SH-SY5Y (cell line): Measurements from ENCODE around the gene ITGA1.

Experiments used
- GATA2 ChIP-seq: IDR thresholded peaks from 2 replicates; pipeline ENCODE4 v1.6.1; 2011; ENCODE audit warnings: mild to moderate bottlenecking, low read depth, low read length
- GATA3 ChIP-seq: IDR thresholded peaks from 2 replicates; pipeline ENCODE4 v1.6.1; 2011; ENCODE audit warnings: low read depth, mild to moderate bottlenecking, low read length, moderate library complexity

The ITGA1 gene

DNA sequence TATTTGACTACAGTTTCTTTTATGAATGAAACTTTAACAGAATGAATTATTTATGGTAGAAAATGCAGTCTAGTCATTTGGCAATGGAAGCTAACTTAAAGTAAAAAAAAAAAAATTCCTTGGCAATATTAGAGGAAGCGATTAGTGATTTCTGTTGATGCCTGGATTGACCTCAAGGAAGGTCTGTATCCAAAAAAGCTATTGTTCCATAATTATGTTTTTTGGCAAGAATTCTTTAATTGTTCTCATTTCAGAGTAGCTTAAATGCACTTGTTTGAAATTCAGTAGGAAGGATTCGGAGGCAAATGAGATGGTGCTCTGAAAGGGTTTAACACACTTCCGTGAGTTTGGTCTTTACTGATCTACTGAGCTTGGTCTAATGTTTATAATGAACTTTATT lies 61.8 kb downstream of the ITGA1 start:
- no peak for TF ChIP-seq GATA2
- TF ChIP-seq GATA3, result no peak

- TF ChIP-seq GATA2 (no peak), GATA3 (no peak)
Observed at GRCh38 chr5:52853650-52854049, 65.9 kb downstream of the ITGA1 start.

GRCh38 chr5:52854301-52854700 lies 66.6 kb downstream of the ITGA1 start:
- no peak for TF ChIP-seq GATA3
- TF ChIP-seq GATA2, result no peak

DNA sequence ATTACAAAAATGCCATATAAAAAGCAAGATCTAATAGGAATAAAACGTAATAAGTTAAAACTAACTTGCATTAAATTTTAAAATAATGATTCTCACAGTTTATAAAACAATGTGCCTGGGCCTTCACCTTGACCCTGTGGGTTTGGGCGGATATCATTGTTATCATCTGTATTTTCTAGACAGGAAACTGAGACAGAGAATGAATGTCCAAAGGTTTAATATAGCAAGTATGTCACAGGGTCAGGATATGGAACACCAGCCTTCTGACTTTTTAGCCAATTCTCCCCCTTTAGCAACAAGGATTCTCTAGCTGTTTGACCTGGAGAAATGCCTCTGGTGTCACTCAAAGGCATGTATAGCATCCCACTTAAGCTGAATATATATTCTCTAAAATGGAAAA lies 67.2 kb downstream of the ITGA1 start:
- TF ChIP-seq GATA2 (no peak), GATA3 (no peak)

DNA sequence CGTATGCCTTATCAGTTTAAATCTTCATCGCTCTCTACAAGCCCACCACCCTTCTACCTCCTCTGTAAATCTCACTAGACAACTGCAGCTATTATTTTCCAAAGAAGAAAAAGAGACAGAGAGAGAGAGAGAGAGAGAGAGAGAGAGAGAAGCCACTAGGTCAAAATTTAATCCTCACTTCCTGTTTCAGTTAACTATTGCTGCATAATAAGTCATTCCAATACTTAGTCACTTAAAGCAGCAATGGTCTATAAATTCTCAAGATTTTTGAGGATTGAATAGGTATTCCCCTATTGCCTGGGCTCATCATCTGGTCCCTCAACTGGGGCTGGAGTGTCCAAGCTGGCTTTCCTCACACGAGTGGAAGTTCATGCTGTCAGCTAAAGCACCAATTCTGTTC lies 68.8 kb downstream of the ITGA1 start:
- TF ChIP-seq GATA3 (no peak), GATA2 (no peak)

- TF ChIP-seq GATA3 (no peak), GATA2 (no peak)
Observed at GRCh38 chr5:52859628-52860027, 71.9 kb downstream of the ITGA1 start.

DNA sequence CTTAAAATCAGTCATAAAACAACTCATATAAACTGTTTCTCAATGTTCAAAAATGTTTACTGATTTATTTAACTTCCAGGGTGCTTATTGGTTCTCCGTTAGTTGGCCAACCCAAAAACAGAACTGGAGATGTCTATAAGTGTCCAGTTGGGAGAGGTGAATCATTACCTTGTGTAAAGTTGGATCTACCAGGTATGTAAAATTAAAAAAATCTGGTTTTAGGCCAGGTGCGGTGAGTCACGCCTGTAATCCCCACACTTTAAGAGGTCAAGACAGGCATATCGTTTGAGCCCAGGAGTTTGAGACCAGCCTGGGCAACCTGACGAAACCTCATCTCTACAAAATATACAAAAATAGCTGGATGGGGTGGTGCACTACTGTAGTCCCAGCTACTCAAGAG lies 73.7 kb downstream of the ITGA1 start:
- TF ChIP-seq GATA2 (no peak), GATA3 (no peak)

DNA sequence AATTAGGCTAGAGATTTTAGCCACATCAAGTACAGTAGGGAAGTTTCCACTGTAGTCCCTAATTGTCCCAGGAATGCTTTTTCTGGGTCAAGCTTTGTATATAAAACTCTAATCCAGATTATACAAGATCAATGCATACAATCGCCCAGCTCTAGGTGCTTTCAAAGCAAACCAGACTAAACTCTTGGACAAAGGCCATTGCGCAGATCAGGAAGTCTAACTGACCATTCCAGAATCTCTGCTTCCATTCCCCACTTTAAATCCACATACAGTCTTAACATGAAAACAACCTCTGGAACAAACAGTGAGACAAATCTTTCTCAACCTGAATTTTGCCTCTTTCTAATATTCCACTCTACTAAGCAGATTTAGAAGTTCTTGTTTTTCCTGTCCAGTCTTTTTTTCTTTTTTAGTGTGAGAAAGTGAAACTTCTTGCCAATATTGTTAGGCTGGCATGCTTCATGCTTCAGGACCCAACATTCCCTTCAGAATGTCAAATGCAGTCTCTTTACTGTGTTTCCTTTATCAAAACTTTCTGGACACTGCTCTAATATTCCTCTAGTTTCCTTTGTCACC lies 76.1 kb downstream of the ITGA1 start:
- TF ChIP-seq GATA3 (no peak), GATA2 (no peak)

DNA sequence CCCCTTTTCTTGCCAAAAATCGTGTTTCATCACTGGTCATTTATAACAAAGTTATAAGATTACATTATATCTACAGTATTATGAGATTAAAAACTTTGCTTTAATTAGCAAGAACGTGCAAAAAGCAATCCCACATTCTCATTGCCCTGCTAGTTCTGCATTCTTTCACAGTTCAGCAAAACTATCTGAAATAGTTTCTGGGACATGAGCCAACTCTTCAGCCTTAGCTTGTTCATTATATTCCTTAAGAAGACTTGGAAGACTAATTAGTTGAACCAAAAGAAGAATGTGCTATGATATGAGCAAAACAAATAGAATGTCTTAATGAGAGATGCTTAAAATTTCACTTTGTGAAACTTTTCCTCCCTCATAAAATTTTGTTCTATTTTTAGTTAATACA lies 76.7 kb downstream of the ITGA1 start:
- TF ChIP-seq GATA3 (no peak), GATA2 (no peak)

DNA sequence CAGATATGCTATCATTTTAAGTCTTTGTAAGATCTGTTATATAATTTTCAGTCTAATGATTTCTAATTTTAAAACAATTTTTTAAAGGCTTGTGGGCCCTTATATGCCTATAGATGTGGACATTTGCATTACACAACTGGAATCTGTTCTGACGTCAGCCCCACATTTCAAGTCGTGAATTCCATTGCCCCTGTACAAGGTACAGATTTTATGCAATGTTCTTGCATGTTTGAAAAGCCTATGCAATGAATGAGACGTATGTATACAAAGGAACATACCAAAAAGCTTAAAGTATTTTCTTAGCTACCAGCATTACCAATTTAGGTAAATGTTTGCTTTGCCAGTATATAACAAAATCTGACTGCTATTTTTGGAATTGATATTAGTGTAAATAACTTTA lies 77.2 kb downstream of the ITGA1 start:
- TF ChIP-seq GATA2 (no peak), GATA3 (no peak)

DNA sequence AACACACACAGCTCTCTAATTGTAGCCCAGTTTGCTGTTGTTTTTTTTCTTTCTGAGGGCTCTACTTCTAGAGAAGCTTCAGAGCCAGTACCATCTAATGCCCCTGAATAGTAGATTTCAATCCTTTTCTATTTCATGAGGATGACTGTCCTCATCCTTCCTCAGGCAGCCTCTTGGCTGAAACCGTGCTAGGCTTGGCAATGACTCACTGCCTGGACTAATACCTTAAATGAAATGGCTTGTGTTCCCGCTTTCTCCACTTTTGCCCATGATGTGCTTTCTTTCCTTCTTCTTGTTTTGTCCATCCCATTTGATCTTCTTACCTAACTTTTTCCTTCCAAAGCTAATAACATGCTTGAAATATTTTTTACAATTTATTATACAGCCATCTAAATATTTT lies 80.1 kb downstream of the ITGA1 start:
- TF ChIP-seq GATA2, result no peak
- no peak for TF ChIP-seq GATA3

DNA sequence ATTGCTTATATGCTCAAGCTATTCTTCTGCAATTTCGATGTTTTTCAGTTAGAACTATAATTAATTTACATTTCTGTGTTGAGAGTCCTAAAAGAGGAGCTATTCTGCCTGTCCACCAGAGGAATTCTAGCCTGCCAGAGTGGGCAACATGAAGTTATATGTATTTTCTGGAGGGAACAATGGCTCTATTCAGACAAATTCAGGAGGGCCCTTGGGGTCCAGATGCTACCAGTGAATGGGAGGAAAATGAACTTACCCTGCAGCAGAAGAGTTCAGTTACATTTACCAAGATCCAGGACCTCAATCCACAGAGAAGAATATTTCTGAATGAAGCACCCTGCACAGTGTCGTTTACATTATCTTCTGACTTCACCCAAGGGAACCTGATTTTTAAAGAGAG lies 80.7 kb downstream of the ITGA1 start:
- TF ChIP-seq GATA3 (no peak), GATA2 (no peak)

DNA sequence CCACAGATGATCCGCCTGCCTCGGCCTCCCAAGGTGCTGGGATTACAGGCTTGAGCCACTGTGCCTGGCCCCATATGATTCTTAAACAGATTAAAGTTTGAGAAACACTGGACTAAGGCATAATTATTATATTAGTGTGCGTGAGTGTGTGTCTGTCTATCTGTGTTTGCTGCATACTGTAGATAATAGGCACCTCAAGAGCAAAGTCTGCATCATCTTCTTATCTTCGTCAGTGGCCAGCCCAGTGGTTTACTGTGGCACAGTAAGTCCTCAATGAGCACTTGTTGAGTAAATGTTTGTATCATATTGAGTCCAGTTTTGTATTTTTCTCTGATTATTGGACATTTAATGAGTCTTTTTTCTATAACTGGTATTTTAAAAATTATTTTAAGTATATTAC lies 81.7 kb downstream of the ITGA1 start:
- no peak for TF ChIP-seq GATA2
- no peak for TF ChIP-seq GATA3

DNA sequence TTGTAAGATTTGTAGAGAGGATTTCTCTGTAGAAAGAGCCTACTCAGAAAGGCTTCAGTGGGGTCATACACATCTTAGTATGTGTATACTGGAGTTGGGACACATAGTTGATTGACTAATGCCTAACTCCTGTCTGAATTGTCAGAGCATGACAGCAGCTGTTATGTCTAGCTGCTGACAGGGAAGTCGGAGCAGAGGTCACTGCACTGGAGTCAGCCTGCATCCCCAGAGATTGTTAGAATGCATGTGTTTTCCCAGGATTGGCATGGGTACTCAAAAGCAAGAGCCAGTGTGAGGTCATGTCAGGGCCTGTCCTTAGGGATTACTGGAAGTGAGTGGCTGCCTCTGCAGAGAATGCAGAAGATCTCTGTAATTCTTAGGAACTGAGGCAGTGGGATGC lies 82.7 kb downstream of the ITGA1 start:
- TF ChIP-seq GATA3, result no peak

DNA sequence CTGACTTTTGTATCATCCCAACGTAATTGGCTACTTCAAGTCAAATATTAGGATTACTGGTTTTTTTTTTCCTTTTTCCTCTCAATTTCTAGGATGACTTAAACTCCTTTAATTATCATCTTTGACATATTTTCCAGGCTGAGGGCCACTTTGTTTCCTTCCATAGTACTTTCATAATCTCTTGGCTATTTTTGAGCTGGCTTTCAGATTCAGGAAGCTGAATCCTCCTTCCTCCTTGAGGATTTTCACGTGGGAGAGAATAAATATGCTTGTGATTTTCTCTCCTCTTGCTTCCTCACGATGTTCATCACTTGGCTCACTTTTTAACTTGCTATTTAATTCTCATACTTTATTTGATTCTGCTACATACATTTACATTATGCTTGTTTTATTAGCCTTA lies 88.1 kb downstream of the ITGA1 start:
- TF ChIP-seq GATA2 (no peak), GATA3 (no peak)

DNA sequence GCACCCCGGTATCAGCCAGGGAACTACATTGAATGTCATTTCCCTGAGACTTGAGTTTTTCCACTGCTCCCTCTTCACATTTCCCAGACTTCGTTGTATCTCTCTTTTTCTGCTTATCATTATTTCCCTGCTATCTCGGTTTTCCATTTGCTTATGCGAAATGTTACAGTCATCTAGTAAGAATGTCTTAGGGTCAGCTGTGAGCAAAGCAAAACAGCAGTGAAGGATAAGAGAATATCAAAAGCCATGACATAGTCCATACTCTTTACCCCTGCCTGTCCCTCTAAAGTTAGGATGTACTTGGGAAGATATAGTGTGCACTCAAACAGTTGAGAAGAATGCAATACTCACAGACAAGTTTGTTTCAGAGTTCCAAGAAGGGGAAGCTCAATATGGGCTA lies 88.7 kb downstream of the ITGA1 start:
- TF ChIP-seq GATA3, result no peak
- TF ChIP-seq GATA2, result no peak
